NCI-H524 (cell line): Measurements from ENCODE around the gene ACSL3.
"Not testable (repeated sequence)": the region's sequence is repeated elsewhere in the genome, so short reads cannot be mapped to it uniquely, and the experiment has no call there.

ENCODE experiments used
- DNase-seq, 2 experiments: peaks; one replicate each; lab custom pipeline; 2025; lab: John Stamatoyannopoulos, UW

Gene ACSL3

GRCh38 chr2:222851956-222852617, 8.7 kb upstream of the ACSL3 start:
- DNase-seq = no peak

- DNase-seq = peak; percentile 84 to 92
Measured at GRCh38 chr2:222854773-222855700, 5.8 kb upstream of the ACSL3 start.

GRCh38 chr2:222859786-222860612, 837 bp upstream of the ACSL3 start:
- DNase-seq = peak in 1 of 2 experiments; percentile 19

GRCh38 chr2:222861411-222862105, 722 bp downstream of the ACSL3 start:
- peak in 1 of 2 experiments; percentile 33 for DNase-seq

- DNase-seq = peak in 1 of 2 experiments; percentile 33
Measured at GRCh38 chr2:222862106-222862908, 1.5 kb downstream of the ACSL3 start.

- no peak for DNase-seq
Measured at GRCh38 chr2:222862909-222863544, 2.2 kb downstream of the ACSL3 start.

- DNase-seq = no peak
Measured at GRCh38 chr2:222864296-222864695, 3.5 kb downstream of the ACSL3 start.

GRCh38 chr2:222865301-222865700, 4.5 kb downstream of the ACSL3 start:
- no peak for DNase-seq

GRCh38 chr2:222866358-222866960, 5.6 kb downstream of the ACSL3 start:
- no peak for DNase-seq

- not testable (repeated sequence) for DNase-seq
Measured at GRCh38 chr2:222868560-222869251, 7.9 kb downstream of the ACSL3 start.

GRCh38 chr2:222869252-222869560, 8.4 kb downstream of the ACSL3 start:
- DNase-seq = no peak

- DNase-seq = no peak
Measured at GRCh38 chr2:222871291-222871690, 10.5 kb downstream of the ACSL3 start.

- no peak for DNase-seq
Measured at GRCh38 chr2:222872551-222872950, 11.7 kb downstream of the ACSL3 start.

GRCh38 chr2:222875482-222875881, 14.6 kb downstream of the ACSL3 start:
- DNase-seq = no peak

GRCh38 chr2:222876947-222877346, 16.1 kb downstream of the ACSL3 start:
- DNase-seq = no peak

GRCh38 chr2:222877556-222878300, 16.9 kb downstream of the ACSL3 start:
- DNase-seq = no peak

GRCh38 chr2:222878301-222878876, 17.6 kb downstream of the ACSL3 start:
- DNase-seq = no peak

GRCh38 chr2:222878877-222879603, 18.2 kb downstream of the ACSL3 start:
- DNase-seq = no peak
